ENCODE measurements around the gene IMPACT. TPM values are rescaled to one million over a fixed set of nuclear protein-coding genes. Genes with fewer than 3 reads are reported as not detected.

The IMPACT gene
- total and polyA plus RNA-seq, 2 donors (not counting 1 experiment from before 2014, with no cell fraction given) = 5.0 to 11.1 TPM

DNA sequence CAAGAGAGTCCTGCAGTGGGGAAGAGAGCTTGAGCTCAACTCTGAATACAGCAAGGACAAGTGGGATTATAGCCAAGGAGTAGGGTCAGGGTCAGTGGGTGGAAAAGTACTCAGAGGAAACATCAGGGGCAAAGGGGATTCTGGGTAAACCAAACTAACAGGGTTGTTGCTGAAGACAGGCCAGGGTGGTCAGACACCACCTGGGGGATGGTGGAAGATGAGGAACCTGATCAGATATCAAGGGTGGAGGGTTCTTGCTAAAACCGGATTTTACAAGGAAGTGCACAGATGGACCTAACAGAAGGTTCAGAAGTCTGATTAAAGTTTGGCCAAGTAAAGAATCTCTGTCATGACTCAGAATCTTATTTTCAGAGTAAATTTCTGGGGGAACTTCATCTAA is 45.3 kb upstream of the IMPACT start:
- H3K79me2 ChIP-seq (ENCODE audit: control insufficient read depth, insufficient read depth, low read length) = no peaks in the 10 kb centered on the region
- no peak for DNase-seq
- ChIA-PET CTCF (interaction anchor here (1.1 kb wide), 1 partner anchor 15 kb away, joined by 3 read pairs; no protein-coding TSS in a partner anchor), POLR2A (interaction anchor here (0.6 kb wide), 1 partner anchor 34 kb away, joined by 6 read pairs; no protein-coding TSS in a partner anchor)
- H3K9ac ChIP-seq (ENCODE audit: low read length) = no peak overlapping the region
- Mint-ChIP-seq H3K4me1 (no peaks in the 10 kb centered on the region), H3K27ac (no peak overlapping the region), H3K27me3 (peaks cover 8% of the 10 kb centered on the region), H3K4me3 (no peak overlapping the region), H3K9me3 (ENCODE audit: insufficient read depth) (no peaks in the 10 kb centered on the region)
- TF ChIP-seq, protein P1, sequence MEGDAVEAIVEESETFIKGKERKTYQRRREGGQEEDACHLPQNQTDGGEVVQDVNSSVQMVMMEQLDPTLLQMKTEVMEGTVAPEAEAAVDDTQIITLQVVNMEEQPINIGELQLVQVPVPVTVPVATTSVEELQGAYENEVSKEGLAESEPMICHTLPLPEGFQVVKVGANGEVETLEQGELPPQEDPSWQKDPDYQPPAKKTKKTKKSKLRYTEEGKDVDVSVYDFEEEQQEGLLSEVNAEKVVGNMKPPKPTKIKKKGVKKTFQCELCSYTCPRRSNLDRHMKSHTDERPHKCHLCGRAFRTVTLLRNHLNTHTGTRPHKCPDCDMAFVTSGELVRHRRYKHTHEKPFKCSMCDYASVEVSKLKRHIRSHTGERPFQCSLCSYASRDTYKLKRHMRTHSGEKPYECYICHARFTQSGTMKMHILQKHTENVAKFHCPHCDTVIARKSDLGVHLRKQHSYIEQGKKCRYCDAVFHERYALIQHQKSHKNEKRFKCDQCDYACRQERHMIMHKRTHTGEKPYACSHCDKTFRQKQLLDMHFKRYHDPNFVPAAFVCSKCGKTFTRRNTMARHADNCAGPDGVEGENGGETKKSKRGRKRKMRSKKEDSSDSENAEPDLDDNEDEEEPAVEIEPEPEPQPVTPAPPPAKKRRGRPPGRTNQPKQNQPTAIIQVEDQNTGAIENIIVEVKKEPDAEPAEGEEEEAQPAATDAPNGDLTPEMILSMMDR (IDR thresholded peaks at IDR 0.05) = no peak
- TF ChIP-seq EZH2 (IDR thresholded peaks at IDR 0.05; ENCODE audit: borderline replicate concordance, insufficient read depth, low read depth, low read length, poor library complexity, severe bottlenecking) = no peak
- no peaks in the 10 kb centered on the region for H4K20me1 ChIP-seq (ENCODE audit: control insufficient read depth, insufficient read depth, low read length, poor library complexity, severe bottlenecking)
- H3K4me3 ChIP-seq (ENCODE audit: control extremely low read depth in 1 of 5, extremely low read depth in 1 of 5, insufficient read depth in 1 of 5, low read depth in 2 of 5, low read length in 4 of 5) = no peak overlapping the region
- intact Hi-C loops (cut with micrococcal nuclease) = no loop called here
- no peak overlapping the region for H2AFZ ChIP-seq (ENCODE audit: insufficient read depth, low read depth, low read length, poor library complexity, severe bottlenecking)
- no peaks in the 10 kb centered on the region for H3K36me3 ChIP-seq (replicated peaks in 1 of 2; ENCODE audit: control extremely low read depth in 1 of 2, control insufficient read depth in 1 of 2, extremely low read depth in 1 of 2, insufficient read depth in 2 of 2, low read length in 1 of 2)
- H3K4me2 ChIP-seq (replicated peaks; ENCODE audit: low read depth, low read length, poor library complexity, severe bottlenecking) = no peak overlapping the region
- no peaks in the 10 kb centered on the region for H3K27me3 ChIP-seq (replicated peaks in 1 of 4; ENCODE audit: control extremely low read depth in 1 of 4, control insufficient read depth in 3 of 4, insufficient read depth in 4 of 4, low read length in 3 of 4)
- no peaks in the 10 kb centered on the region for H3K4me1 ChIP-seq (ENCODE audit: control insufficient read depth in 2 of 2, insufficient read depth in 2 of 2, low read length in 2 of 2)
- no CpG with 5 or more reads among the region's 1 CpG for WGBS (ENCODE audit: insufficient coverage)
- H3K9me3 ChIP-seq (ENCODE audit: control extremely low read depth in 1 of 3, control insufficient read depth in 2 of 3, insufficient read depth in 1 of 3, low read length in 2 of 3) = no peaks in the 10 kb centered on the region
- no peak overlapping the region for H3K27ac ChIP-seq (ENCODE audit: low read length in 2 of 2)
- ATAC-seq (ENCODE audit: low read depth) = no peak

DNA sequence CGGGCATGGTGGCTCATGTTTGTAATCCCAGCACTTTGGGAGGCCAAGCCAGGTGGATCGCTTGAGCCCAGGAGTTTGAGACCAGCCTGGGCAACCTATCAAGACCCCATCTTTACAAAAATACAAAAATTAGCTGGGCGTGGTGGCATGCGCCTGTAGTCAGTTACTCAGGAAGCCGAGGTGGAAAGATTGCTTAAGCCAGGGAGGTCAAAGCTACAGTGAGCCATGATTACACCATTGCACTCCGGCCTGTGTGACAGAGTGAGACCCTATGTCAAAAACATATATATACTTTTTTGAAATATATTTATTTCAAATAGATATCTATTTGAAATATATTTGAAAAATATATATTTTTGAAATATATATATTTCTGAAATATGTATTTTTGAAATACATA is 39.8 kb upstream of the IMPACT start:
- peaks cover 0 to 2% (median 0%) of the 10 kb centered on the region in 3 donors for H3K9me3 ChIP-seq (ENCODE audit: control extremely low read depth in 1 of 3, control insufficient read depth in 2 of 3, insufficient read depth in 1 of 3, low read length in 2 of 3)
- H3K4me1 ChIP-seq (ENCODE audit: control insufficient read depth in 2 of 2, insufficient read depth in 2 of 2, low read length in 2 of 2) = no peaks in the 10 kb centered on the region
- intact Hi-C loops (cut with micrococcal nuclease) = no loop called here
- peaks cover 18% of the 10 kb centered on the region for H3K27me3 Mint-ChIP-seq
- ATAC-seq (ENCODE audit: low read depth) = no peak
- H3K4me2 ChIP-seq (replicated peaks; ENCODE audit: low read depth, low read length, poor library complexity, severe bottlenecking) = no peak overlapping the region
- H3K79me2 ChIP-seq (ENCODE audit: control insufficient read depth, insufficient read depth, low read length) = no peaks in the 10 kb centered on the region
- H3K27ac Mint-ChIP-seq = no peak overlapping the region
- H2AFZ ChIP-seq (ENCODE audit: insufficient read depth, low read depth, low read length, poor library complexity, severe bottlenecking) = no peak overlapping the region
- H3K9ac ChIP-seq (ENCODE audit: low read length) = no peak overlapping the region
- H3K4me3 Mint-ChIP-seq = no peak overlapping the region
- H3K9me3 Mint-ChIP-seq (ENCODE audit: insufficient read depth) = no peaks in the 10 kb centered on the region
- no peaks in the 10 kb centered on the region for H4K20me1 ChIP-seq (ENCODE audit: control insufficient read depth, insufficient read depth, low read length, poor library complexity, severe bottlenecking)
- H3K4me1 Mint-ChIP-seq = no peaks in the 10 kb centered on the region
- POLR2A ChIA-PET = no interaction called here
- no peak overlapping the region for H3K27ac ChIP-seq (ENCODE audit: low read length in 2 of 2)
- WGBS (ENCODE audit: insufficient coverage) = 88% methylated on average over 4 of the region's 6 CpGs
- no peaks in the 10 kb centered on the region for H3K27me3 ChIP-seq (replicated peaks in 1 of 4; ENCODE audit: control extremely low read depth in 1 of 4, control insufficient read depth in 3 of 4, insufficient read depth in 4 of 4, low read length in 3 of 4)
- CTCF ChIA-PET = no interaction called here
- no peak overlapping the region for H3K4me3 ChIP-seq (ENCODE audit: control extremely low read depth in 1 of 5, extremely low read depth in 1 of 5, insufficient read depth in 1 of 5, low read depth in 2 of 5, low read length in 4 of 5)
- no peak for TF ChIP-seq EZH2 (IDR thresholded peaks at IDR 0.05; ENCODE audit: borderline replicate concordance, insufficient read depth, low read depth, low read length, poor library complexity, severe bottlenecking)
- TF ChIP-seq, protein P1 (IDR thresholded peaks at IDR 0.05) = no peak
- no peaks in the 10 kb centered on the region for H3K36me3 ChIP-seq (replicated peaks in 1 of 2; ENCODE audit: control extremely low read depth in 1 of 2, control insufficient read depth in 1 of 2, extremely low read depth in 1 of 2, insufficient read depth in 2 of 2, low read length in 1 of 2)
- no peak for DNase-seq
